GM12872 (cell line): Measurements from ENCODE around the gene DIS3L2.

Source experiments
- CTCF ChIP-seq: IDR thresholded peaks from 3 replicates; pipeline ENCODE4 v1.5.1; 2011; ENCODE audit warnings: low read depth, mild to moderate bottlenecking, low read length, moderate library complexity; ENCODE audit not compliant: insufficient read depth

DIS3L2 gene

GRCh38 chr2:232142049-232142448 is 180.5 kb downstream of the DIS3L2 start:
- TF ChIP-seq CTCF: peak; percentile 69

- no peak for TF ChIP-seq CTCF
Observed at GRCh38 chr2:232142502-232142901, 181.0 kb downstream of the DIS3L2 start.

- TF ChIP-seq CTCF: no peak
Observed at GRCh38 chr2:232146294-232146693, 184.8 kb downstream of the DIS3L2 start.

- no peak for TF ChIP-seq CTCF
Observed at GRCh38 chr2:232147440-232148077, 186.0 kb downstream of the DIS3L2 start.

GRCh38 chr2:232162187-232162586 is 200.7 kb downstream of the DIS3L2 start:
- no peak for TF ChIP-seq CTCF

- TF ChIP-seq CTCF: no peak
Observed at GRCh38 chr2:232170396-232170795, 208.9 kb downstream of the DIS3L2 start.

GRCh38 chr2:232174662-232175061 is 213.1 kb downstream of the DIS3L2 start:
- no peak for TF ChIP-seq CTCF

- no peak for TF ChIP-seq CTCF
Observed at GRCh38 chr2:232183279-232183678, 221.8 kb downstream of the DIS3L2 start.
